ENCODE results near the gene SORCS1.

DNA sequence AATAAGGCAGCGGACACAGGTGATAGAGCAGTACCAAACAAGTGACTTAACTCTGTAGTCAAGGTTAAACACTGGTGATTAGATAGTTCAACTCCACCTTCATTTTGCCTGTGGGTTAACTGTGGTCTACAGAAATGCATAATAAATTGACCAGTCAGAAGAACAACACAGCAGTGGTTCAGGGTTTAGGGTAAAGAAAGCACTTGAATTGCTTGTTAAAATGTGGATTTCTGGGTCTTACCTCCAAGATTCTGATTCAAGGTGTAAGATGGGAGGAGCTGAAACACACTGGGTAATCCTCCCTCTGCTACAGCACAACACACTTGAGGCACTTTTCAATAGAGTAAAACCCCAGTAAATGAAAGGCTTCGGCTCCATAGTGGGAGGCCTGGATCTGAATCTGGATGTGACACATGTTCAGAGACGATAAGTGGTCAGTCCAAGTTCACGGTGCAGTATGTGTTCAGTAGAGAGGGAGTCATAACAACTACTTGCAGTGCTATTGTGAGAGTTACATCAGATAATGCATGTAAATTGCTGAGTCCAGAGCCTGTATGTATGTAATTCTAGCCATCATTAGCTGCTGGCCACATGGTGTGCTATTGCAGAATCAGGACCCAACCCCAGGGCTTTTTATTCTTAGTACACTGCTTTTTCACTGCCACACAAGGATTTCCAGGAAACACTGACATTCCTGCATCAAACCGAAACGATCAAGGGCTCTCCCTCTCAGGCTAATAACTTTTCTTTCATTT, 141.7 kb downstream of the SORCS1 start:
- TF ChIP-seq CTCF (IDR thresholded peaks at IDR 0.05; ENCODE audit: low read depth, low read length), result no peak
- TF ChIP-seq MAX (IDR thresholded peaks at IDR 0.05; ENCODE audit: low read depth, low read length), result no peak
- TF ChIP-seq MYC (IDR thresholded peaks at IDR 0.05; ENCODE audit: low read depth, low read length), result no peak

Data from NB4 (cell line).